ENCODE measurements around the gene PAXIP1. TPM values are rescaled to one million over a fixed set of nuclear protein-coding genes. Genes with fewer than 3 reads are reported as not detected.

Gene PAXIP1
- total RNA-seq, 1 experiment from 2014 or later: 32.6 TPM

GRCh38 chr7:155011086-155011485, 8.2 kb upstream of the PAXIP1 start:
- peaks cover 4 to 8% of the 10 kb centered on the region in 2 experiments for H3K4me1 Mint-ChIP-seq
- no peaks in the 10 kb centered on the region for H4K20me1 ChIP-seq (ENCODE audit: control insufficient read depth, insufficient read depth, insufficient read length)

More at GRCh38 chr7:155011086-155011485, 8.2 kb upstream of the PAXIP1 start:
- no peaks in the 10 kb centered on the region for H3K36me3 Mint-ChIP-seq (ENCODE audit: insufficient read depth in 1 of 3, low read depth in 3 of 3)
- Histone ChIP-seq H3K4ac (ENCODE audit: low read depth, low read length) (no peak overlapping the region), H3K23me2 (ENCODE audit: insufficient read length, low read depth, low read length, poor library complexity, severe bottlenecking) (no peaks in the 10 kb centered on the region), H3K9ac (ENCODE audit: extremely low read depth, insufficient read length, low read length) (no peak overlapping the region), H2AK5ac (ENCODE audit: insufficient read length, low read length) (no peak overlapping the region), H3K4me1 (ENCODE audit: insufficient read depth, low read length) (no peaks in the 10 kb centered on the region; the same call in 1 of the 2 replicates), H3K14ac (ENCODE audit: insufficient read depth, low read length) (no peak overlapping the region), H3K27ac (ENCODE audit: insufficient read length, low read depth, low read length) (no peak overlapping the region), H3K56ac (ENCODE audit: insufficient read length, low read depth, low read length) (no peak overlapping the region), H2BK12ac (ENCODE audit: insufficient read length, low read depth, low read length) (no peak overlapping the region), H2BK20ac (ENCODE audit: low read depth, low read length, poor library complexity, severe bottlenecking) (no peak overlapping the region), H3K27me3 (ENCODE audit: insufficient read depth, low read length) (no peaks in the 10 kb centered on the region), H3K23ac (ENCODE audit: insufficient read length, low read depth, low read length) (no peak overlapping the region), H2AFZ (ENCODE audit: low read length) (no peak overlapping the region), H4K8ac (replicated peaks; ENCODE audit: insufficient read length, low read depth, low read length) (no peak overlapping the region), H3K18ac (ENCODE audit: insufficient read length, low read depth, low read length) (no peak overlapping the region), H2BK120ac (ENCODE audit: low read depth, low read length, poor library complexity, severe bottlenecking) (no peak overlapping the region), H4K91ac (ENCODE audit: insufficient read length, low read depth, low read length) (no peak overlapping the region), H3K9me3 (ENCODE audit: control insufficient read depth, low read depth, low read length) (no peaks in the 10 kb centered on the region), H3K79me2 (ENCODE audit: insufficient read depth, low read length) (no peaks in the 10 kb centered on the region), H2BK5ac (ENCODE audit: insufficient read length, low read length) (no peak overlapping the region), H3K79me1 (ENCODE audit: insufficient read depth, low read depth, low read length, poor library complexity, severe bottlenecking) (no peaks in the 10 kb centered on the region), H4K5ac (ENCODE audit: insufficient read length, low read depth, low read length) (no peak overlapping the region), H2BK15ac (ENCODE audit: low read depth, low read length) (no peak overlapping the region), H3T11ph (ENCODE audit: low read length) (no peak overlapping the region), H3K4me2 (ENCODE audit: insufficient read depth, insufficient read length, low read length) (no peak overlapping the region)
- DNase-seq: no peak
- no peak for TF ChIP-seq CTCF (conservative IDR thresholded peaks at IDR 0.05)
- no peaks in the 10 kb centered on the region; the same call in 1 of the 2 replicates for H3K27me3 Mint-ChIP-seq (ENCODE audit: low read depth)
- H3K27ac Mint-ChIP-seq: no peak overlapping the region
- no CpG with 5 or more reads among the region's 4 CpGs for WGBS (ENCODE audit: extremely low coverage, insufficient read length, low lambda C conversion rate)
- H3K9me3 Mint-ChIP-seq: no peaks in the 10 kb centered on the region
- no peak overlapping the region for H3K4me3 Mint-ChIP-seq
